ENCODE results near the gene DLG2.

The DLG2 gene

GRCh38 chr11:85301895-85302678, 325.1 kb downstream of the DLG2 start:
- Histone ChIP-seq H3K27ac (no peak overlapping the region), H3K27me3 (no peaks in the 10 kb centered on the region), H3K4me1 (ENCODE audit: control insufficient read depth in 1 of 2, insufficient read depth in 1 of 2, low read depth in 1 of 2, low read length in 1 of 2) (no peaks in the 10 kb centered on the region), H3K4me3 (ENCODE audit: low read depth in 1 of 2, low read length in 1 of 2) (no peak overlapping the region), H3K9me3 (no peaks in the 10 kb centered on the region), H3K36me3 (no peaks in the 10 kb centered on the region)
- TF ChIP-seq, protein P1, sequence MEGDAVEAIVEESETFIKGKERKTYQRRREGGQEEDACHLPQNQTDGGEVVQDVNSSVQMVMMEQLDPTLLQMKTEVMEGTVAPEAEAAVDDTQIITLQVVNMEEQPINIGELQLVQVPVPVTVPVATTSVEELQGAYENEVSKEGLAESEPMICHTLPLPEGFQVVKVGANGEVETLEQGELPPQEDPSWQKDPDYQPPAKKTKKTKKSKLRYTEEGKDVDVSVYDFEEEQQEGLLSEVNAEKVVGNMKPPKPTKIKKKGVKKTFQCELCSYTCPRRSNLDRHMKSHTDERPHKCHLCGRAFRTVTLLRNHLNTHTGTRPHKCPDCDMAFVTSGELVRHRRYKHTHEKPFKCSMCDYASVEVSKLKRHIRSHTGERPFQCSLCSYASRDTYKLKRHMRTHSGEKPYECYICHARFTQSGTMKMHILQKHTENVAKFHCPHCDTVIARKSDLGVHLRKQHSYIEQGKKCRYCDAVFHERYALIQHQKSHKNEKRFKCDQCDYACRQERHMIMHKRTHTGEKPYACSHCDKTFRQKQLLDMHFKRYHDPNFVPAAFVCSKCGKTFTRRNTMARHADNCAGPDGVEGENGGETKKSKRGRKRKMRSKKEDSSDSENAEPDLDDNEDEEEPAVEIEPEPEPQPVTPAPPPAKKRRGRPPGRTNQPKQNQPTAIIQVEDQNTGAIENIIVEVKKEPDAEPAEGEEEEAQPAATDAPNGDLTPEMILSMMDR (IDR thresholded peaks at IDR 0.05): no peak

DNA sequence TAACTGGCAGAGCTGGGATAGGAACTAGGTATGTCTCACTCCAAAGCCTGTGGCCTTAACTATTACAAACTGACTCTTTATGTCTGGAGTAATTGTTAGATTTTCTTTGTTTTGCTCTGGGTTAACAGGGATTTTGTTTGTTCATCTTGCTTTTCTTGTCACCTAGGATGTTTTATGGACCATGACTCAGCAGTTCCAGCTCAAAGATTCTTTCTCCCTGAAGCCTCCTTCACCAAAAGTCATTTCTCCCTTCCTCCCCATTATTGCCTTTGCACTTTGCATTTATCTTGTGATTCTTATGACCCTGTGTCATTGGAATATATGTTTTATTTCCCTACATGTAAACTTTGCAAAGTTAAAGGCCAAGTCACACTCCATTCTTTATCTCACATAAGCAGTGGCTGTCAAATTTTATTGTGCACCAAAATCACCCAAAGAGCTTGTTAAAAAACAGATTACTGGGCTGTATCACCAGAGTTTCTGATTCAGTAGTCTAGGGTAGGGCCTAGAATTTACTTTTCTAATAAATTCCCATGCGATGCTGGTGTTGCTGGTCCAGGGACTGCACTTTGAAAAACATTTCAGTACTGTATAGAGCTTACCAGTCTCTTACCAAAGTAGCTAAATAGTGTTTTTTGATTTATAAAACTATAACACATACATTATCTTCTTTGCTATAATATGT, 327.7 kb downstream of the DLG2 start:
- no peaks in the 10 kb centered on the region for H3K27me3 ChIP-seq
- H3K27ac ChIP-seq: no peak overlapping the region
- H3K4me1 ChIP-seq (ENCODE audit: control insufficient read depth in 1 of 2, insufficient read depth in 1 of 2, low read depth in 1 of 2, low read length in 1 of 2): no peaks in the 10 kb centered on the region
- TF ChIP-seq, protein P1 (IDR thresholded peaks at IDR 0.05): no peak
- H3K36me3 ChIP-seq: no peaks in the 10 kb centered on the region
- H3K9me3 ChIP-seq: no peaks in the 10 kb centered on the region
- no peak overlapping the region for H3K4me3 ChIP-seq (ENCODE audit: low read depth in 1 of 2, low read length in 1 of 2)

GRCh38 chr11:85295694-85296271, 331.4 kb downstream of the DLG2 start:
- no peaks in the 10 kb centered on the region for H3K36me3 ChIP-seq
- no peaks in the 10 kb centered on the region for H3K9me3 ChIP-seq
- H3K27ac ChIP-seq: no peak overlapping the region
- H3K4me3 ChIP-seq (ENCODE audit: low read depth in 1 of 2, low read length in 1 of 2): no peak overlapping the region
- H3K4me1 ChIP-seq (ENCODE audit: control insufficient read depth in 1 of 2, insufficient read depth in 1 of 2, low read depth in 1 of 2, low read length in 1 of 2): no peaks in the 10 kb centered on the region
- H3K27me3 ChIP-seq: no peaks in the 10 kb centered on the region
- TF ChIP-seq, protein P1 (IDR thresholded peaks at IDR 0.05): no peak

GRCh38 chr11:85281550-85281949, 345.6 kb downstream of the DLG2 start:
- H3K36me3 ChIP-seq: no peaks in the 10 kb centered on the region
- H3K4me1 ChIP-seq (ENCODE audit: control insufficient read depth in 1 of 2, insufficient read depth in 1 of 2, low read depth in 1 of 2, low read length in 1 of 2): no peaks in the 10 kb centered on the region
- H3K27ac ChIP-seq: no peak overlapping the region
- no peaks in the 10 kb centered on the region for H3K9me3 ChIP-seq
- H3K27me3 ChIP-seq: no peaks in the 10 kb centered on the region
- TF ChIP-seq, protein P1 (IDR thresholded peaks at IDR 0.05): no peak
- H3K4me3 ChIP-seq (ENCODE audit: low read depth in 1 of 2, low read length in 1 of 2): no peak overlapping the region

GRCh38 chr11:85279267-85279666, 347.9 kb downstream of the DLG2 start:
- no peaks in the 10 kb centered on the region for H3K9me3 ChIP-seq
- no peaks in the 10 kb centered on the region for H3K4me1 ChIP-seq (ENCODE audit: control insufficient read depth in 1 of 2, insufficient read depth in 1 of 2, low read depth in 1 of 2, low read length in 1 of 2)
- H3K4me3 ChIP-seq (ENCODE audit: low read depth in 1 of 2, low read length in 1 of 2): no peak overlapping the region
- H3K27ac ChIP-seq: no peak overlapping the region
- no peaks in the 10 kb centered on the region for H3K27me3 ChIP-seq
- TF ChIP-seq, protein P1 (IDR thresholded peaks at IDR 0.05): no peak
- no peaks in the 10 kb centered on the region for H3K36me3 ChIP-seq

All from neutrophil (primary cell).